GM21367 (cell line): ENCODE results near the gene ABI2.

Source experiments
- ATAC-seq: cut with Tn5 transposase; IDR thresholded peaks from one replicate; pipeline ENCODE4 v1.9.1; 2021; ENCODE audit not compliant: unreplicated experiment

Gene ABI2

GRCh38 chr2:203470371-203470770 lies 142.2 kb downstream of the ABI2 start:
- ATAC-seq: no peak

DNA sequence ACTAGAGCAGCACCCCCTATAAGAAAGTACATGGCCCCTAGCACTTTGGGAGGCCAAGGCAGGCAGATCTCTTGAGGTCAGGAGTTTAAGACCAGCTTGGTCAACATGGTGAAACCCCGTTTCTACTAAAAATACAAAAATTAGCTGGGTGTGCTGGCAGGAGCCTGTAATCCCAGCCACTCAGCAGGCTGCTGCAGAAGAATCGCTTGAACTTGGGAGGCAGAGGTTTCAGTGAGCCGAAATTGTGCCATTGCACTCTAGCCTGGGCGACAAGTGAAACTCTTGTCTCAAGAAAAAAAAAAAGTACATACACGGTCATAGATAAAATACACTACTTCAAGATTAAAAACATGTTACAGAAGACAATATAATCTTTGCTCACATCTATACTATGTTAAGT lies 143.1 kb downstream of the ABI2 start:
- ATAC-seq: no peak

DNA sequence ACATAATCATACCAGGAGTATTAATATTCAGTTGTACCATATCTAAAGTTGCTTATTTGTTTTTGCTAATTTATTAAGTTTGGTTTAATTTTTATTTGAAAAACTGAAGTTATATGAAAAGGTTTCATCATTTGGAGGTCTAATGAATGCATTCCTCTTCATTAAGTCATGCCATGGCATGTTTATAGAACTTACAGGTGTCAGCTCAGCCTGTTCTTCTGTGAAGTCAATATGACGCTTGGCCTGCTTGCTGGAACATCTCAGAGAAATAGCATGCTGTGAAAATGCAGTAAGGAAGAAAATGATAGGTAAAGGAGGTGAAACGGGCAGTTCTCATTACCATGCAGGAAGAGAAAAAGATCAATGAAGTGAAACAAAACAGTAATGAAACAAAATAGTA lies 148.7 kb downstream of the ABI2 start:
- no peak for ATAC-seq

DNA sequence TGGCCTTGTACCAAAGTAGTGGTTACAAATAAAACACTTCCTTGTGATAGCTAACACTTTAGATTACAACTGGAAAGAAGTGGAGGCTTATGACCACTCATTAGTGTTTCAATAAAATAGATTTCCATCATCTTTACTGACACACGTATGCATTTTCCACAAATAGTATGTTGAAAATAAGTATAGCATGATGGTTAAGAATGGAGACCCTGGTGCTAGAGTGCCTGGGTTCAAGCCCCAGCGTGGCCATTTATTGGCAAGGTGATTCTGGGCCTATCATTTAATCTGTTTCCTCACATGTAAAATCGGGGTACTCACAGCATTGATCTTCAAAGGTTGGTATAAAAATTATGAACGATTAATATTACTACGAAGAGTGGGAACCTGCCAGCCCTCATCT lies 152.4 kb downstream of the ABI2 start:
- no peak for ATAC-seq

GRCh38 chr2:203484266-203485112 lies 156.3 kb downstream of the ABI2 start:
- peak; percentile 77 for ATAC-seq

GRCh38 chr2:203489531-203489930 lies 161.3 kb downstream of the ABI2 start:
- no peak for ATAC-seq

DNA sequence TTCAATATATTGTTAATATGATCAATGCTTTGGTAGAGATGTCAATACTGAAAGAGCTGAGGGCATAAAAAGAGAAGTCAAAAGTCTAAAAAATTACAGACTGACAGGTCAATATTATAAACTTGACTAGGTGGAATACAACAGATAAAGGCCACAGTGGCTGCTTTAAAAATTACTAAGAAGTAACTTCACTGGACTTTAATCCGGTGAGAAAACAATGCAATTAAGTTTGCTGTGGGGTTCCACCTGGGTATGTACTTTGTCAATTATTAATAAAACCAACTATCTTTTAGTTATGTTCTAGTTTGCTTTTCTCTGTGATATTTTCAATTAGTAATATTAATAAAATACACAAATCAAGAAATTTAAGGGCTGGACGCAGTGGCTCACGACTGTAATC lies 162.2 kb downstream of the ABI2 start:
- no peak for ATAC-seq

DNA sequence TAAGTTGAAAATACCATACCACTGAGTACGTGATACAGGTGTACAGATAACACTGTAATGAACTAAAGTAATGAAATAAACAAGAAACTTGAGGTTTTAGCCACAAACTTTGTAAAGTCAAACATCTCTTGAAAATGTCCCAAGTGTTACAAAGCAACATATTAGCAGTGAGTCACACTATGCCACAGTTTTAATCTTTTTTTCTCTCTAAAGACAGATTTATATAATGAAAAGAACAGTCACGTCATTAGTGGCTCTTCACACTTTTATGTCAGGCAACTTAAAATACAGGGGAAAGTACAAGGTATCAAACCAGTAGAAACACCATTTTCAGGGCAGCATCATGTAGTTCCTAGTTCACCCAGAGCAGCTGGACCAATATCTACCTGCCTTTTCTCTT lies 164.8 kb downstream of the ABI2 start:
- no peak for ATAC-seq
